NCI-H1105 treated with DMSO at 0.1 percent for 48 hours (cell line): ENCODE measurements around the gene SESN1.
"Not testable (repeated sequence)": the region's sequence is repeated elsewhere in the genome, so short reads cannot be mapped to it uniquely, and the experiment has no call there.

ENCODE experiments used
- DNase-seq: peaks from one replicate; lab custom pipeline; 2025; lab: John Stamatoyannopoulos, UW

Gene SESN1

DNA sequence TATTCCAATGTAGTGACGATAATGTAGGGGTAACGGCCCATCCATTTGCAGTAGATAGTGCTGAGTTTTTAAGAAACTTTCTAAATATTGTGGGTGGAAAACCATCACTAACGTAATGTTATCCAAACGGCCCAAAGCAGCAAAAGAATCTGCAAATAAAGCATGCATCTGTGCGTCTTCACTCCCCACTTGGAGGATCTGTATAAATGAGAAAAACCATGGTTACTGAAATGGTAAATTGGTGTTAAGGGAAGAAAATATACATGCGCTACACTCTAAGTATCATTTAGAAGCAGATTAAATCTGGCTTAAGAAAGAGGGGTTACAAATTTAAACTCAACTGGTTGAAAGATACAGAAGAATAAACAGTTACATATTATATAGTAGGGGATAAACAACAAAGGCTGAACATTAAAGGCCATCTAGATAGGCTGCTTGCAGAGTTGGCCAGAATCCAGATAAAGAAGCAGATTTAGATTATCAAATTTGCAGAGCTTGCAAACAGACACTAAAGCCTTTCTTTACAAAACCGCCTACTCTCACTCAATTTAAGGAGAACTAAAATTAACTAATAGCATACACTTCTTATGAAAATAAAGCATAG, 93.3 kb downstream of the SESN1 start:
- peak; percentile 51 for DNase-seq

DNA sequence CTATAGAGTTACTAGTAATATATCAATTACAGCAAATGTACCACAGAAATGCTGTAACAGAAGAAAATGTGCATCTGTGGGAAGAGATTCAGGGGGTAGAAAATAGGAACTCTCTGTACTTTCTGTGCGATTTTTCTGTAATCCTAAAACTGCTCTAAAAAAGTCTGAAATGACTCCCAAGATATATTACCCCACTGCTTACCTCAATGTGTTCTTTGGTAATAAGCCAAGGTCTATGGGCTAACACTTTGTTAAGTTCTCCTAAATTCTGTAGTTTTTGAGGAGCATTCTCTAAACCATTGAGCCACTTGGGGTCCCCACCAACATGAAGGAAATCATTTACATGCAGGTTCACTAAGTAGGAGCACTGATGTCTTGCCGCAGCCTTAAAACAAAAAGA, 94.4 kb downstream of the SESN1 start:
- no peak for DNase-seq

DNA sequence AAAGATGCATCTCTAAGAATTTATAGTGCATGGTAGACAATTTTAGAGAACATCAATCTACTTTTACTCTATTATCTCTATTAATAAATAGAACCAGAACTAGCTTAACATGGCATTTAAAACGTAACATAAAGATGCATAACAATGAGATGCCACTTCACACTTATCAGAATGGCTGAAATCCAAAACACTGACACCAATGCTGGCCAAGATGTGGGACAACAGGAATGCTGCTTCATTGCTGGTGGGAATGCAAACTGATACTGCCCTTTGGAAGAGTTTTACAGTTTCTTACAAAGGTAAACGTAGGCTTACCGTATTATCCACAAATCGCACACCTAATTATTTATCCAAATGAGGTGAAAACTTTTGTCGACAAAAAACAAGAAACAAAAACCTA, 95.2 kb downstream of the SESN1 start:
- DNase-seq, result no peak

DNA sequence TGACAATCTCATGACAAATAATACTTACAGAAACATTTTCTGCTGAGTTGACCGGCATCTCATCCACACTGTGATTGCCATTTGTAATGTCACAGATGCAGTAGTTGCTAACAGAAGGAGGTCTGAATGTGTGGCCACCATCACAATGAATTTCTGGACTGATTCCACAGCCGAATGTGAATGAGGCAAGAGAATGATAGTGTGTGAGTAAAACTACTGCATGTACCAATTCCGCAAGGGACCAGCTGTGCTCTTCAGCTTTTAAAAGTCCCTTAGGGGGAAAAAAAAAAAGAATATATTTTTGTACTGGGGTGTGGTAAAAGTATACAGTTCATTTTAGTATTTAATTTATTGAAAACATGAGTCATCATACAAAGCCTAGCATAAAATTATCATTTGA, 96.2 kb downstream of the SESN1 start:
- no peak for DNase-seq

DNA sequence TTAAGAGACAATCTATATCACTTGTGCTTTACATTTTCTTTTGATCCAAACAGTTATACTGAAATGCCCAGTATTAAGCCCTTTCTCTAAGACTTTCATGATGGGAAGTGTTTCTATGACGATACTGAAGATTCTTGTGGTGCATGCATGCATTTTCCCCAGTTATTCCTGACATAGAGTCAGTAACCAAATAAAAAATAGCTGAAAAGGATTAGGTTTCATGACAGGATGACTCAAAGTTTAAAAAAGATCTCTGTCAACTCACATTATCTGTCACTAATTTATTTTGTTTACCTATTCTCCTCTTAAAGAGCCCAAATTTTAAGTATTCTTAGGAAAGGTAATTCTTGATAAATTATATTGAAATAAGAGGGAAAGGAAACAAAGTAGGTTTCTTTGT, 98.4 kb downstream of the SESN1 start:
- DNase-seq, result no peak

DNA sequence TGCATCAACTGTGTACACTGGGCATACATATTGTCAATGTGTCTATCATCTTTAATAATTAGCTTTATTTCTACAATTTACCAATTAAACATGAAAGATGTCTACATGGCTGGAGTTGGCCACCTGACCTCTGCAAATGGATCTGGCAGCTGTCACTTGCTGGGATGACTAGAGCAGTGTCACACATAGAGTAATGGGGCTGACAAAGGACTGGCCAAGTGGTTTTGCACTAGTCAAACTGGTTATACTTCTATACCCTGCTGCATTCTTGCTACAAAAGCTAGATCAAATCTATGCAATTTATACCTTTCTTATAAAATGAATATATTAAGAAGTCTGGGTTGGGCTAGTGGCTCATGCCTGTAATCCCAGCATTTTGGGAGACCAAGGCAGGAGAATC, 99.3 kb downstream of the SESN1 start:
- DNase-seq, result no peak

DNA sequence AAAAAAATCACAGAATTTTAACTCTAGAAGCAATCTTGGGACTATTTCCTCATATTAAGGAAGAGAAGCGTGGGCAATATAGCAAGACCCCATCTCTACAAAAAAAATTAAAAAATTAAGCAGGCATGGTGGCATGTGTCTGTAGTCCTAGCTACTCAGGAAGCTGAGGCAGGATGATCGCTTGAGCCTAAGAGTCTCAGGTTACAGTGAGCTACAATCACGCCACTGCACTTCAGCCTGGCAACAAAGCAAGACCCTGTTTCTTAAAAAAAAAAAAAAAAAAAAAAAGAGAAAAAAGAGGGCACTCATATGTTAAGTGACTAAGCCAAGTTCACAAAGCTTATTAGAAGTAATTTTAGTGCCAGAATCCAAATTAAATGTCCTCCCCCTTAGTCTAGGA, 100.8 kb downstream of the SESN1 start:
- DNase-seq, result no peak

DNA sequence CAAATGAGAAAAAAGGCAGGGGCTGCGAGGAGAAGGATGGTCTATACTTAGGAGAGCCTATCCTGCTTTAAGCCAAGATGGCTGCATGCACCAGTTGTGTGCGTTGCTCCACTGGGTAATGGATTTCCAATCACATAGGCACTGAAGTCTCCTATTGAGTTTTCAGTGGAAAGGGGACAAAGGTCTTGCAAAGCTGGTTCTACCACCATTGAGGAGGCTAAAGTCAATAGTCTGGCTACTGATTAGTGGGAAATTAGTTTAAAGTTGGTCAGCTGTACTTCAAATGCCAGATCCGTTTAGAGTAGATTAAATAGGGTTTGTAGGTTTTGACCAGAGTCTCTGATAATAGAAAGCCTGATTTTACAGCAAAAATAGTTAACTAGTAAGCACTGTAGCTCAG, 104.9 kb downstream of the SESN1 start:
- DNase-seq, result no peak

DNA sequence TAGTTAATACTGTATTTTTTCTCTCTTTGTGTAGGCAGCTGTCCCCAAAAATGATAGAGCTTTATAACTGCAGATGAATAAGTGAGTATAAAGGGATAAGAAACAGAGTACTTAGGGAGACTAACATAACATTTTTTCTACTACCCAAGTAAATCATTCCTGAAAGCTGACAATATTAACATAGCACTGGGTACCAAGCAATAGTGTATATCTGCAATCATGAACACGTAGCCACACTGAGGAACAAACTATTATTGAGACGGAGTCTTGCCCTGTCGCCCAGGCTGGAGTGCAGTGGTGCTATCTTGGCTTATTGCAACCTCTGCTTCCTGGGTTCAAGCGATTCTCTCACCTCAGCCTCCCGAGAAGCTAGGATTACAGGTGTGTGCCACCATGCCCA, 105.9 kb downstream of the SESN1 start:
- no peak for DNase-seq

DNA sequence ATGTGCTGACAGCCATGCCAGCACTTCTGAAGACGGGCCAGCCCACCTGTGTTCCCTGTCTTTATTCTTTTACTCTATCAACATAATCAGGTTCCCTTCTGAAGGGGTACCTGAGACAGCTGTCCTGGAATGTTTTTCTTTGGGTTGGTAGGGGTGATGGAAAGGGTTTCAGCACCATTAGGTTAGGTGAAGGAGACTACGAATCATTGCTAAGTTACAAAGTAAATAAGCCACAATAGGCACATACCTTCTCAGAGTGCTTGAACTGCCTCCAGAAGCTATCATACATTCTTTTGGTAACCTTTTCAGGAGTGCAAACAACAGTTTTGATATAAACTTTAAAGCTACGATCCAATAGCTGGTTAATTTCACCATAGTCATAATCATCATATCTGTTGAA, 106.3 kb downstream of the SESN1 start:
- DNase-seq, result no peak

DNA sequence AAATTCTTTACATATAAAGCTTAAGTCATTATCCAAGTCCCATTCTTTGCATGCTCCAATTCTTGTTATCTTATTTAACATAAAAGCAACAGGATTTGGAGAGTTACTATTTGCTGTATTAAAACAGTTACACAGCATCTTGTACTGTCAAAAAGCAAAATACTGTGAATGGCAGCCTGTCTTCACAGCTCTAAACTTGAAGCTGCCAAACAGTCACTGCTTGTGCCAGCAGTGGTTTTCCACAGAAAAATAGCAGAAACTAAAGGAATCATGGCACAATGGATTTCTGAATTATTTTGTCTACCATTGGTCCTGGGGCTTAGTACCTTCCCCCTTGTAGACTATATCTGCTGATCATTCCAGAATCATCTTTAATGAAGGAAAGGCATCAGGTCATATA, 107.5 kb downstream of the SESN1 start:
- no peak for DNase-seq

DNA sequence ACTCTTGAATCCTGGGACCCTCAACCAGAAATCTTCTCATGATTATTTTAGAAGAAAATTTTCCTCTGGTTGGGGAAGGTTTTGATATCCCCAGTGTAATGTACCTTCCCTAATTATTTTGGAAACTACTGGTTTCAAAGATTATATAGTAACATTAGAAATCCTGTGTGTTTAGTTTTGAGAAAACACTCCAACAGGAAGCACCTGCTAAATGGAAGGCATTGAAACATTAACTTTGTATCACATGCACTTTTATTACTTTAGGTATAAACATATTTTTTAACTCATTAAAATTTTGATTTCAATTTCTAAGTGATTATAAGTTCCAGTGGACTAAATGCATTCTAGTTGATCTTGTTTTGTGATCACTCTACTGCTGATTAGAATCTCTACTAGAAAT, 109.3 kb downstream of the SESN1 start:
- DNase-seq, result no peak

DNA sequence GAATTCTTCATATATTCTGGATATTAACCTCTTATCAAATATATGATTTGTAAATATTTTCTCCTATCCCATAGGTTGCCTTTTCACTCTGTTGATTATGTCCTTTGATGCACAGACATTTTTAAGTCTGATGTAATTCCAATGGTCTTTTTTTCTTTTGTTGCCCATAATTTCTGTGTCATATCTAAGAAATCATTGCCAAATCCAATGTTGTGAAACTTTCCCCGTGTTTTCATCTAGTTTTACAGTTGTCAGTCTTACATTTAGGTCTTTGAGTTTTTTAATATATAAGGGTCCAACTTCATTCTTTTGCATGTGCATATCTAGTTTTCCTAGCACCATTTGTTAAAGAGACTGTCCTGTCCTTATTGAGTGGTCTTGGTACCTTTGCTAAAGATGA, 111.5 kb downstream of the SESN1 start:
- no peak for DNase-seq

DNA sequence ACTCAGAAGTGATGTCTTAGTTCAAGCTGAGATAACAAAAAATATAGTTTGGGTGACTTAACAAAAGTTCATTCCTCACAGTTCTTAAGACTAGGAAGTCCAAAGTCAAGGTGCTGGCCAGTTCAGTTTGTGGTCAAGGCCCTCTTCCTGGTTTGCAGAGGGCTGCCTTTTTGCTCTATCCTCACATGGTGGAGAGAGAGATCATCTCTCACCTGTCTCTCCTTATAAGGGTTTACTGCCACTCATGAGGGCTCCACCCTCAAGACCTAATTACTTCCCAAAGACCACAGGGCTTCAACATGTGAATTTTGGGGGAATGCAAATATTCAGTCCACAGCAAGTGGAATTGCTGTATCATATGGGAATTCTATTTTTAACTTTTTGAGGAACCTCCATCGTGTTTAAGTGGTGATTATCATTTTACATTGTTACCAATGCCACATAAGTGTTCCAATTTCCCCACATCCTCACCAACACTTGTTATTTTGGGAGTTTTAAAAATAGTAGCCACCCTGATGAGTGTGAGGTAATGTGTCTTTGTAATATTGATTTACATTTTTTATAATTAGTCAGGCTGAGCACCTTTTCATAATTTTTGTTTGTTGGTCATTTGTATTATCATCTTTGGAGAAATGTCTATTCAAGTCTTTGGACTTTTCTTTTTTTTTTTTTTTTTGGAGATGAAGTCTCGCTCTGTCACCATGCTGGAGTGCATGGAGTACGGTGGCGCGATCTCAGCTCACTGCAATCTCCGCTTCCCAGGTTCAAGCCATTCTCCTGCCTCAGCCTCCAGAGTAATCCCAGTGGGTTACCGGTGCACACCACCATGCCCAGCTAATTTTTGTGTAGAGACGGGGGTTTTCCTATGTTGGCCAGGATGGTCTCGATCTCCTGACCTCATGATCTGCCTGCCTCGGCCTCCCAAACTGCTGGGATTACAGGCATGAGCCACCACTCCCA, 112.2 kb downstream of the SESN1 start:
- DNase-seq, result no peak

DNA sequence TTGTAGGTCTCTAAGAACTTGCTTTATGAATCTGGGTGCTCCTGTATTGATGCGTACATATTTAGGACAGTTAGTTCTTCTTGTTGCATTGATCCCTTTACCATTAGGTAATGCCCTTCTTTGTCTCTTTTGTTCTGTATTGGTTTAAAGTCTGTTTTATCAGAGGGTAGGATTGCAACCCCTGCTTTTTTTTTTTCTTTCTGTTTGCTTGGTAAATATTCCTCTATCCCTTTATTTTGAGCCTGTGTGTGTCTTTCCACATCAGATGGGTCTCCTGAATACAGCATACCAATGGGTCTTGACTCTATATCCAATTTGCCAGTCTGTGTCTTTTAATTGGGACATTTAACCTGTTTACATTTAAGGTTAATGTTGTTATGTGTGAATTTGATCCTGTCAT, 116.0 kb downstream of the SESN1 start:
- DNase-seq, result not testable (repeated sequence)

DNA sequence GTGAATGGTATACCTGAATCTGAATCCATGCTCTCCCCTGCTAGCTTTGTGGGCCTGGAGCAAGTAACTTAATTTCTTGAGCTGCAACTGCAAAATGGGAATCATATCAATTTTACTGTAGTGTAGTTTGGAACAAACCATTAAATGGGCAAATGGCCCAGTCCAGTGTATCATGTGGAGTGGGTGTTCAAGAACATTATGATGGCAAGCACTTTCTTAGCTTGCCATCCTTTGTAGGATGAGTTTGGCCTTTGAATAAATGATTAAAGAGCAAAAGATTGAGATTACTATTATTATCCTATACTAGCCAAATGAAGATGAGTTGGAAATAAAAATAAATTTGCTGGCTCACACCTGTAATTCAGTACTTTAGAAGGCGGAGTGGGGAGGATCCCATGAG, 120.4 kb downstream of the SESN1 start:
- no peak for DNase-seq

DNA sequence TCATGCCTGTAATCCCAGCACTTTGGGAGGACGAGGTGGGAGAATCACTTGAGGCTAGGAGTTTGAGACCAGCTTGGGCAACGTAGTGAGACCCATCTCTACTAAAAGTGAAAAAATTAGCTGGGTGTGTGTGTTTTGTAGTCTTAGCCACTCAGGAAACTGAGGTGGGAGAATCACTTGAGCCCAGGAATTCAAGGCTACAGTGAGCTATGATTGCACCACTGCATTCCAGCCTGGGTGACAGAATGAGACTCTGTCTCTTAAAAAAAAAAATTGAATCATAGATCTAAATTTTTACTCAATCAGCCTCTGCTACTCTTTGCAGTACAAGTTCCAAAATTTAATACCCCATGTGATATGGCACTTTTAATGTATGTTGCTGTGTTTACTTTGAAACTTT, 124.9 kb downstream of the SESN1 start:
- no peak for DNase-seq

DNA sequence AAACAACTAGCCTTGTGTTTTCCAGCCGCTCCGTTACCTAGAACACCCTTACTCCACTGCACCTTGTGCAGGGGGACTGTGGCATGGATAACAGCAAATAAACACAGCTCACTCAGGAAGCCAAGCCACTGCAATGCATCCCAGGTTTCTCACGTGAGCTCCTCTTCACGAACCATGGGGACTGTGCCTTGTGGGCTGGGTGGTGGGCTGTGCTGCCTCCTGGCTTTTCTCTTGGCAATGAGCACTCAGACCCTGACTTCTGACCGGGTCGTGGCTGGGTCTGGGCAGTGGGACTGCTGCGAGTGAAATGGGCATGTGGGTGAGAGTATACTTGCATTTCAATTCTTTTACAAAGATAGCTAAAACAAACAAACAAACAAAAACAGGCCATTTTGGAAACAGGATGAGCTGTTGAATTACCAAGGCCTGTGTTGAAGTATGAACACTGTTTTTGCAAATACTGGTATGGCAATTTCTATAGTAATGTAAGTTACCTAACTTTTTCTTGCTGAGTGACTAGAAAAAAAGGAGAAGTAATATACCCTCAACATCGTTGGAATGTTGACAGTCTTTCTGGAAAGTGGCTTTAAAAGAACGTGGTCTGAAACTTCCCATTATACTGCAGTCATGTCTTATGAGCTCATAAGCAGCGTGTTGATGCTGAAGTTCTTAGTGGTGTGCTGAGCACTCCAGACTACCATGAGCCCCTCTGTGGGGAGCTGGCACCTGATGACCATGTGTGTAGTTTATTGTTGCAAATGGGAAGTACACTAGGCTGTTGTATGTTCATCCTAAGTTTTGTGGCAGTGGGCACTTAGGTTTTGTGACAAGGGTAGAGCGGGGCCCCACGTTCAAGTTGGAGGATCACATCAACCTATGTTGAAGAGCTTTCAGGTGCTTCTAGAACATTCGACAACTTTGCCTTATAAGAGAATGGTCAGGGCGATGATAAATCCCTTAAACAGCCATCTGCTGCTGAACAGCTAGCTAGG, 126.0 kb downstream of the SESN1 start:
- no peak for DNase-seq

DNA sequence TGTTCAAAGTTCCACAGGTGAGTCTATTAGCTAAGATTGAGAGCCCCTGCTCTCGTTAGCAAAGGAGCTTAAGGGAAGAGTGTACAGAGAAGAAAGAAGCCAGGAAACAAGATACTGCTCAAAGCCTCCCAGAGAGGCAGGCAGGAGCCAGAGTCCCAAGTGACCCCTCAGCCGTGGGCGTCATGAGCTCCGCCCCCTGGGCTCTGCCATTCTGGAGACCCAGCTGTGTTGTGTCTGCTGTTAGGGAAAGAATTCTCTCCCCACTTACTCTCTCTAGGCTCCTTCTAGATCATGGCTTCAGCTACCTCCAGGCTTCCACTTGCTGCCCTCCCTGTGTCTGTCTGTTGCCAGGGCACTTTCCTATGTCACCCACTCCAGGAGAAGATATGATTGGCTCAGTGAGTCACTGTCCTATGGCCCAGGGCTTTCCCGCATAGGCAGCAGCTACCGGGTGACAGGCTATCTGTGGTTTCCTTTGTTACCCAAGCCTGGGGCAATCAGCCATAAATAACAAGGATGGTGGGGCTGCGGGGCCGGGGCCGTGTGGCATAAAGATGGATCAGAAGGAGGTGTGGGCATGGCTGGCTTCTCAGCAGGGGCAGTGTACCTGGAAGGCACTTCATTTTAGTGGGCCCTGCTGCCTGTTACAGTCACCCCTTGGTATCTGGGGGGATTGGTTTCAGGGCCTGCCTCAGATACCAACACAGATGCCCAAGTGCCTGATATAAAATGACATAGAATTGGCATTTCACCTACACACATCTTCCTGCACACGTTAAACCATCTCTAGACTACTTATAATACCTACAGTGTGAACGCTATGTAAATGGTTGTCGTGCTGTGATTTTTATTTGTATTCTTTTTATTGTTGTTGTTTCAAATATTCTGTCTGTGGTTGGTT, 127.5 kb downstream of the SESN1 start:
- no peak for DNase-seq

DNA sequence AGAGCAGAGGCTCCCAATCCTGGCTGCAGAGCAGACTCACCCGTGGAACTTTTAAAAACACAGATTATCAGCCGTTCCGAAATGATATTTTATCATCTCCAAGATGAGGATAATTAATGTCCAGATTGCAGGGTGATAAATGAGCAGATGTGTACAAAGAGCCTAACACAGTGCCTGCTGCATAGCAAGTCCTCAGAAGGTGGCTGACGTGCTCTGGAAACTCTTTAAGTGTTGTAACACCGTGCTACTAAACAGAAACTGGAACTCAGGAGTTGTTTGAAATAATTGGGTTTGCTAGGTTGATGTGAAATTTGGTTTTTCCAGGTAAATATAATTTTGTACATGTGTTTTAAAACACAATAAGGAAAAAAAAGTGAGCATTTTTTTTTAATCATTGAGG, 128.4 kb downstream of the SESN1 start:
- no peak for DNase-seq

DNA sequence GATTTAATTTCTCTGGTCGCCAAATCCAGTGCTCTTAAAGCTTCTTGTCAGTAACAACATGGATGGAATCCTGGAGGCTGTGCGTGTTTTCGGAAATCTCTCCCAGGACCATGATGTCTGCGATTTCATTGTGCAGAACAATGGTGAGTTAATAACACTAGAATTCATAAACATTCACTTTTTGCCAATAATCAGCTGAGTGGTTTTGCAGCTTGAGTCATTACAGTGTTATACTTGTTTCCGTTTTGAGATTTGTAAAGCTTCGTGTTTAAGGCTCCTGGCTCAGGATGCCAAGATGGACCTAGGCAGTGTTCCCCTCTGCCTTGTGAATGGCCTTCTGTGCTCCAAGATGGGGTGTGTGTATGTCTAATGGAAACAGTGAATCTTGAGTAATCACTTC, 132.7 kb downstream of the SESN1 start:
- no peak for DNase-seq
